IMR-90 (cell line): Measurements from ENCODE around the gene ZNF385C. TPM values are rescaled to one million over a fixed set of nuclear protein-coding genes. Genes with fewer than 3 reads are reported as not detected.
A peak's percentile ranks its signal among the peaks of the same experiment; 100 is the strongest.
"Not testable (repeated sequence)": the region's sequence is repeated elsewhere in the genome, so short reads cannot be mapped to it uniquely, and the experiment has no call there.

Experiments
- ATAC-seq: fragments of 200-7000 bp; cut with Tn5 transposase; 2 replicates; pipeline ENCODE4 v1.9.1; 2020; ENCODE audit warnings: low read depth, mild to moderate bottlenecking, moderate library complexity
- BruUV-seq: library from RNA; stranded (reverse); fragments of 400-500 nt; replicated peaks from 2 replicates; lab custom pipeline; 2021; lab: Mats Ljungman, UMichigan
- CTCF ChIA-PET: fragments of 300-600 bp; formaldehyde crosslinking; extraction: SDS; loops from one replicate; lab custom pipeline; 2021; ENCODE audit warnings: antibody characterized with exemption; lab: Yijun Ruan, JAX
- POLR2A ChIA-PET: fragments of 300-600 bp; sonication (Branson Sonifier 250); formaldehyde crosslinking; loops from one replicate; lab custom pipeline; 2022; ENCODE audit warnings: antibody characterized with exemption; ENCODE audit not compliant: unreplicated experiment; lab: Charles Lee
- DNase-seq: peaks from one replicate; pipeline ENCODE4 v3.0.0; 2013
- H2AFZ ChIP-seq: replicated peaks from 2 replicates; pipeline ENCODE3; 2013; ENCODE audit warnings: low read length, mild to moderate bottlenecking; ENCODE audit not compliant: poor library complexity
- H2AK5ac ChIP-seq: 2 replicates; pipeline ENCODE4 v1.6.1; 2013; ENCODE audit warnings: low read depth, low read length, inconsistent platforms
- H2AK9ac ChIP-seq: replicated peaks from 2 replicates; pipeline ENCODE3; 2013; ENCODE audit warnings: mild to moderate bottlenecking, low read depth, low read length, moderate library complexity; ENCODE audit not compliant: poor library complexity
- H2BK120ac ChIP-seq: 2 replicates; pipeline ENCODE4 v1.6.1; 2013; ENCODE audit warnings: low read depth, low read length, inconsistent platforms
- H2BK15ac ChIP-seq: 3 replicates; pipeline ENCODE4 v1.6.1; 2013; ENCODE audit warnings: low read depth, low read length, inconsistent platforms
- H2BK20ac ChIP-seq: 2 replicates; pipeline ENCODE4 v1.6.1; 2013; ENCODE audit warnings: low read depth, mild to moderate bottlenecking, inconsistent platforms, low read length, moderate library complexity
- H2BK5ac ChIP-seq: 2 replicates; pipeline ENCODE4 v1.6.1; 2013; ENCODE audit warnings: mild to moderate bottlenecking, low read depth, low read length, inconsistent platforms; ENCODE audit not compliant: poor library complexity, severe bottlenecking
- H3K14ac ChIP-seq: replicated peaks from 2 replicates; pipeline ENCODE4 v1.6.1; 2013; ENCODE audit warnings: low read depth, low read length, inconsistent platforms
- H3K18ac ChIP-seq: 2 replicates; pipeline ENCODE4 v1.6.1; 2013; ENCODE audit warnings: low read depth, low read length, control low read depth
- H3K23ac ChIP-seq: 2 replicates; pipeline ENCODE4 v1.6.1; 2013; ENCODE audit warnings: low read depth, low read length, inconsistent platforms
- H3K27ac ChIP-seq: 2 replicates; pipeline ENCODE4 v1.5.1; 2013; ENCODE audit warnings: mild to moderate bottlenecking, control low read depth, low read length; ENCODE audit not compliant: insufficient read depth
- H3K27me3 ChIP-seq: 2 replicates; pipeline ENCODE4 v1.6.1; 2013; ENCODE audit warnings: low read length; ENCODE audit not compliant: control insufficient read depth, insufficient read depth
- H3K36me3 ChIP-seq: 2 replicates; pipeline ENCODE4 v1.6.1; 2013; ENCODE audit warnings: low read length, mixed read lengths; ENCODE audit not compliant: control insufficient read depth, insufficient read depth
- H3K4ac ChIP-seq: 2 replicates; pipeline ENCODE4 v1.6.1; 2013; ENCODE audit warnings: low read depth, low read length, inconsistent platforms
- H3K4me1 ChIP-seq: 2 replicates; pipeline ENCODE4 v1.6.1; 2013; ENCODE audit warnings: low read length, mixed read lengths; ENCODE audit not compliant: control insufficient read depth, insufficient read depth
- H3K4me2 ChIP-seq: 2 replicates; pipeline ENCODE4 v1.6.1; 2013; ENCODE audit warnings: low read depth, mild to moderate bottlenecking, control low read depth, low read length, moderate library complexity
- H3K4me3 ChIP-seq: 2 replicates; pipeline ENCODE4 v1.5.1; 2013; ENCODE audit warnings: low read depth, mild to moderate bottlenecking, control low read depth, low read length, moderate library complexity; ENCODE audit not compliant: insufficient read depth
- H3K56ac ChIP-seq: 2 replicates; pipeline ENCODE4 v1.6.1; 2013; ENCODE audit warnings: low read length, inconsistent platforms; ENCODE audit not compliant: insufficient read depth; ENCODE audit errors: extremely low read depth
- H3K79me1 ChIP-seq, 2 experiments: 2 replicates each; pipeline ENCODE4 v1.6.1; 2013; ENCODE audit warnings: low read length in 2 of 2, inconsistent platforms in 1 of 2, low read depth in 1 of 2
- H3K9ac ChIP-seq: 2 replicates; pipeline ENCODE4 v1.6.1; 2013; ENCODE audit warnings: low read depth, low read length, control low read depth
- H3K9me1 ChIP-seq: 2 replicates; pipeline ENCODE4 v1.6.1; 2013; ENCODE audit warnings: low read length, inconsistent platforms; ENCODE audit not compliant: insufficient read depth
- H3K9me3 ChIP-seq: 2 replicates; pipeline ENCODE4 v1.6.1; 2013; ENCODE audit warnings: low read length; ENCODE audit not compliant: control insufficient read depth, insufficient read depth
- H4K20me1 ChIP-seq: 2 replicates; pipeline ENCODE4 v1.6.1; 2013; ENCODE audit warnings: low read length, inconsistent platforms; ENCODE audit not compliant: insufficient read depth
- H4K5ac ChIP-seq: 2 replicates; pipeline ENCODE4 v1.6.1; 2013; ENCODE audit warnings: mild to moderate bottlenecking, low read depth, low read length, control low read depth
- H4K8ac ChIP-seq, 2 experiments: 2 replicates each; pipeline ENCODE4 v1.6.1; 2013; ENCODE audit warnings: low read depth in 2 of 2, low read length in 2 of 2, control low read depth in 1 of 2, inconsistent platforms in 1 of 2
- H4K91ac ChIP-seq: 2 replicates; pipeline ENCODE4 v1.6.1; 2013; ENCODE audit warnings: low read depth, low read length, inconsistent platforms; ENCODE audit not compliant: insufficient read depth
- CEBPB ChIP-seq: IDR thresholded peaks from 2 replicates; pipeline ENCODE4 v1.6.1; 2012; ENCODE audit warnings: low read depth, low read length, improper control_type of control experiment
- WGBS, 2 experiments: methylation state at CpG; one replicate each; pipeline versions ENCODE4 v1.1.5 to v1.1.7; 2013; ENCODE audit warnings: missing lambda C conversion rate in 2 of 2; ENCODE audit not compliant: insufficient read length in 1 of 2; ENCODE audit errors: extremely low coverage in 2 of 2; 5-methylcytosine and 5-hydroxymethylcytosine counted together
- dilution Hi-C: fragments of 300-500 bp; cut with HindIII; formaldehyde crosslinking; loops from one replicate; pipeline ENCODE4 v1.14.3; 2018; ENCODE audit warnings: low sequenced_read_pairs; ENCODE audit not compliant: unreplicated experiment
- in situ Hi-C: fragments of 300-500 bp; cut with MboI; formaldehyde crosslinking; loops from 3 replicates; pipeline ENCODE4 v1.14.3; 2019; ENCODE audit warnings: low sequenced_read_pairs, inconsistent platforms, mixed read lengths
- intact Hi-C: fragments of 100-400 bp; cut with micrococcal nuclease; formaldehyde crosslinking; loops from 2 replicates; pipeline ENCODE4 v1.10.0; 2022
- polyA plus RNA-seq, 3 experiments: library from polyadenylated mRNA; depleted of rRNA; stranded (reverse); fragments of >200 nt; gene quantifications; 2 replicates each; pipeline ENCODE4 v1.2.3, GENCODE V29; 2012; ENCODE audit warnings: low replicate concordance in 1 of 3
- total RNA-seq: library from RNA; depleted of rRNA; stranded (reverse); fragments of >200 nt; gene quantifications from 2 replicates; pipeline ENCODE4 v1.2.3, GENCODE V29; 2012

Gene ZNF385C
- total and polyA plus RNA-seq, 2 of the 4 experiments (the other 2 are of a cell fraction), result not detected

GRCh38 chr17:42010266-42010680 lies 88.0 kb downstream of the ZNF385C start:
- H3K18ac ChIP-seq, H3K9me3 ChIP-seq, H3K56ac ChIP-seq, H3K14ac ChIP-seq, BruUV-seq, H2AK5ac ChIP-seq, DNase-seq, H3K9ac ChIP-seq, H3K9me1 ChIP-seq, H2BK15ac ChIP-seq, H2AFZ ChIP-seq, H2BK120ac ChIP-seq, H2BK20ac ChIP-seq, dilution Hi-C loops, H3K4me2 ChIP-seq, H3K4me3 ChIP-seq, H2BK5ac ChIP-seq, H4K5ac ChIP-seq, H3K23ac ChIP-seq, H3K27ac ChIP-seq, CTCF ChIA-PET, in situ Hi-C loops, H3K4ac ChIP-seq, H4K91ac ChIP-seq, H3K4me1 ChIP-seq, H3K27me3 ChIP-seq, H3K36me3 ChIP-seq, H2AK9ac ChIP-seq, intact Hi-C loops: not testable (repeated sequence)
- ATAC-seq, result peak; percentile 24; the same call in 1 of the 2 replicates
- 0 out of 2 replicates have a peak, but pooled peaks have one; percentile 23 for TF ChIP-seq CEBPB
- WGBS, 2 experiments, result no CpG with 5 or more reads among the region's 9 CpGs
- Histone ChIP-seq H3K79me1 (peaks cover 0 to 59% of the 10 kb centered on the region in 2 experiments; a peak in 2 of 4 replicates), H4K8ac (peak overlapping the region in 1 of 2 experiments; percentile 60; a peak in 3 of 4 replicates), H4K20me1 (peaks cover 63% of the 10 kb centered on the region)
- POLR2A ChIA-PET, result interaction anchor here (0.6 kb wide), 1 partner anchor 305 kb away, joined by 5 read pairs; no protein-coding TSS in a partner anchor
